H1 (cell line): ENCODE results near the gene DHRS2. TPM values are rescaled to one million over a fixed set of nuclear protein-coding genes. Genes with fewer than 3 reads are reported as not detected.

ENCODE experiments used
- BCL11A ChIP-seq, 2 experiments: IDR thresholded peaks; one replicate each; pipeline ENCODE4 v1.6.1; 2011; ENCODE audit warnings: low read depth in 2 of 2, low read length in 2 of 2, mild to moderate bottlenecking in 2 of 2
- CHD7 ChIP-seq: fragments of 300-600 bp; sonication (generic); IDR thresholded peaks from 2 replicates; pipeline ENCODE4 v1.7.1; 2012; ENCODE audit warnings: low read length, moderate library complexity, mild to moderate bottlenecking, inconsistent platforms; ENCODE audit not compliant: insufficient replicate concordance
- EP300 ChIP-seq, 2 experiments: IDR thresholded peaks; 1 replicate in 1 of 2; 2 replicates in 1 of 2; pipeline ENCODE4 v1.6.1; 2011 to 2012; ENCODE audit warnings: low read depth in 2 of 2, low read length in 2 of 2, mild to moderate bottlenecking in 2 of 2, borderline replicate concordance in 1 of 2, inconsistent platforms in 1 of 2, moderate library complexity in 1 of 2
- KDM5A ChIP-seq: fragments of 200-600 bp; IDR thresholded peaks from 2 replicates; pipeline ENCODE4 v1.7.1; 2012; ENCODE audit warnings: mild to moderate bottlenecking, low read length, inconsistent platforms, mixed read lengths
- RNF2 ChIP-seq: fragments of 200-900, 300-1000 bp; sonication (generic); IDR thresholded peaks from 2 replicates; pipeline ENCODE4 v1.7.1; 2016; ENCODE audit warnings: borderline replicate concordance, low read depth, mild to moderate bottlenecking, antibody characterized with exemption, low read length; ENCODE audit not compliant: poor library complexity, severe bottlenecking; ENCODE audit errors: missing control alignments
- RXRA ChIP-seq: IDR thresholded peaks from 2 replicates; pipeline ENCODE4 v1.6.1; 2011; ENCODE audit warnings: low read depth, mild to moderate bottlenecking, low read length, moderate library complexity; ENCODE audit not compliant: insufficient read depth
- TBP ChIP-seq: IDR thresholded peaks from 2 replicates; pipeline ENCODE4 v1.6.1; 2011; ENCODE audit warnings: low read depth, low read length, improper control_type of control experiment
- polyA plus RNA-seq, 7 experiments: library from polyadenylated mRNA; depleted of rRNA in 3 of 7; stranded (reverse) in 5 of 7; unstranded in 2 of 7; fragments of >200 nt in 5 of 7; fragments of 200-250 nt in 2 of 7; gene quantifications; 1 replicate in 5 of 7; 2 replicates in 1 of 7; 4 replicates in 1 of 7; pipeline versions ENCODE4 v1.2.1 to v1.2.3, GENCODE V29; 2011 to 2013; ENCODE audit warnings: missing spikeins in 2 of 7, mixed read lengths in 2 of 7
- total RNA-seq: library from RNA; stranded (reverse); fragmentation: NEBNext Ultra II Directional; extraction: Animal tissue kit (Norgen Biotek cat#: 25700); gene quantifications from 2 replicates; pipeline ENCODE4 v1.2.1, GENCODE V29; 2021

DHRS2 gene
- total and polyA plus RNA-seq, 2 of the 8 experiments (the other 6 are each of a cell fraction or from before 2014, with no cell fraction given), result 1.1 to 3.5 TPM

DNA sequence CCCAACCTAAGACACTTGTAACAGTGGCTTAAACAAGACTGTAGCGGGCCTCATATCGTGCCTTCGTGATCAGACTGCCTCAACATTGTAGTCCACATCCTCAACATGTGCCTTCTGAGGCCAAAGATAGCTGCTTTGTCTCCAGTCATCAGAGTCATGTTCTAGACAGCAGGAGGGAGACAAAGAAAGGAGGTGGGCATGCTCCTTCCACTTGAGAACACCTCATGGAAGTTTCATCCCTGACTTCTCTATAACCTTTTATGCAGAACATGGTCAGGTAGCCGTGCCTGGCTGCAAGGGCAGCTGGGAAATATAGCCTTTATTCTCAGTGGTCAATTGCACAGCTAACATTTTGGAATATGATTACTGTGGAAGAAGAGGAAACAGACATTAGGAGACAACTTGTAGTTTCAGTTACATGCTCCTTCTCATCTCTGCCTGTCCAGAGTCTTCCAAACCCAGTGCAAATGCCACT is 25.3 kb upstream of the DHRS2 start (continued):
- TF ChIP-seq CHD7, result no peak
- no peak for TF ChIP-seq TBP
- no peak for TF ChIP-seq KDM5A
- TF ChIP-seq BCL11A (IDR thresholded peaks at IDR 0.05; ENCODE audit: low read depth in 2 of 2, low read length in 2 of 2), result no peak
- no peak for TF ChIP-seq RXRA
- no peak for TF ChIP-seq EP300 (IDR thresholded peaks at IDR 0.05; ENCODE audit: borderline replicate concordance in 1 of 2, low read depth in 2 of 2, low read length in 2 of 2)
- TF ChIP-seq RNF2, result no peak
